Smooth muscle cell (in vitro differentiated cells): ENCODE measurements around the gene MYL3. TPM values are rescaled to one million over a fixed set of nuclear protein-coding genes. Genes with fewer than 3 reads are reported as not detected.

Experiments used
- DNase-seq: peaks from one replicate; lab custom pipeline; 2025; ENCODE audit not compliant: unreplicated experiment; lab: John Stamatoyannopoulos, UW
- H2AFZ ChIP-seq: fragments of 200-600 bp; sonication (generic); 2 replicates; pipeline ENCODE4 v1.6.0; 2016; ENCODE audit warnings: antibody characterized with exemption, low read depth, mild to moderate bottlenecking
- H3F3A ChIP-seq: fragments of 200-600 bp; sonication (generic); 2 replicates; pipeline ENCODE4 v1.6.0; 2017; ENCODE audit warnings: antibody characterized with exemption, low read depth
- H3K27ac ChIP-seq: fragments of 200-600 bp; sonication (generic); 2 replicates; pipeline ENCODE4 v1.5.1; 2016; ENCODE audit warnings: low read depth, mild to moderate bottlenecking
- H3K27me3 ChIP-seq: fragments of 200-600 bp; sonication (generic); 2 replicates; pipeline ENCODE4 v1.6.1; 2016; ENCODE audit warnings: low read depth, mild to moderate bottlenecking
- H3K36me3 ChIP-seq: fragments of 200-600 bp; sonication (generic); 2 replicates; pipeline ENCODE4 v1.5.1; 2016; ENCODE audit warnings: low read depth
- H3K4me1 ChIP-seq: fragments of 200-600 bp; sonication (generic); 2 replicates; pipeline ENCODE4 v1.5.1; 2016; ENCODE audit warnings: low read depth
- H3K4me2 ChIP-seq: fragments of 200-600 bp; sonication (generic); 2 replicates; pipeline ENCODE4 v1.6.0; 2016; ENCODE audit warnings: mild to moderate bottlenecking
- H3K4me3 ChIP-seq: fragments of 200-600 bp; sonication (generic); 2 replicates; pipeline ENCODE4 v1.5.1; 2016; ENCODE audit warnings: mild to moderate bottlenecking
- H3K79me2 ChIP-seq: fragments of 200-600 bp; sonication (generic); 2 replicates; pipeline ENCODE4 v1.6.0; 2016; ENCODE audit warnings: low read depth, mild to moderate bottlenecking
- H3K9ac ChIP-seq: fragments of 200-600 bp; sonication (generic); 2 replicates; pipeline ENCODE4 v1.6.0; 2016; ENCODE audit warnings: low read depth
- H3K9me3 ChIP-seq: fragments of 200-600 bp; sonication (generic); replicated peaks from 2 replicates; pipeline ENCODE4 v1.5.1; 2016; ENCODE audit warnings: low read depth
- H4K20me1 ChIP-seq: fragments of 200-600 bp; sonication (generic); 2 replicates; pipeline ENCODE4 v1.6.0; 2016; ENCODE audit warnings: low read depth
- CTCF ChIP-seq: fragments of 200-600 bp; sonication (generic); IDR thresholded peaks from 2 replicates; pipeline ENCODE4 v1.5.1; 2017; ENCODE audit warnings: borderline replicate concordance, mild to moderate bottlenecking, antibody characterized with exemption; ENCODE audit not compliant: insufficient read depth, poor library complexity, severe bottlenecking
- WGBS: methylation state at CpG from one replicate; pipeline ENCODE4 v1.1.7; 2016; ENCODE audit warnings: low lambda C conversion rate; 5-methylcytosine and 5-hydroxymethylcytosine counted together
- polyA plus RNA-seq: library from polyadenylated mRNA; unstranded; fragments of >200 nt; fragmentation: Nextera tagmentation; extraction: Ambion mirVana; gene quantifications from 2 replicates; pipeline ENCODE4 v1.2.1, GENCODE V29; 2016
- total RNA-seq: library from RNA; depleted of rRNA; stranded (reverse); fragments of >200 nt; gene quantifications from 2 replicates; pipeline ENCODE4 v1.2.3, GENCODE V29; 2014

Gene MYL3
- total and polyA plus RNA-seq, 2 experiments from 2014 or later: 8.4 to 25.6 TPM

GRCh38 chr3:46856576-46857471 is 6.4 kb downstream of the MYL3 start:
- H4K20me1 ChIP-seq: no peaks in the 10 kb centered on the region
- TF ChIP-seq CTCF: no peak
- H3K27me3 ChIP-seq: no peaks in the 10 kb centered on the region
- DNase-seq: no peak
- H3K36me3 ChIP-seq: no peaks in the 10 kb centered on the region
- WGBS: 88% methylated on average over 17 of the region's 17 CpGs
- H3K9me3 ChIP-seq: no peaks in the 10 kb centered on the region
- H3F3A ChIP-seq: no peaks in the 10 kb centered on the region
- no peak overlapping the region for H3K4me2 ChIP-seq
- no peaks in the 10 kb centered on the region for H3K4me1 ChIP-seq
- no peak overlapping the region for H3K9ac ChIP-seq
- no peak overlapping the region for H3K27ac ChIP-seq
- H2AFZ ChIP-seq: no peak overlapping the region
- no peak overlapping the region for H3K4me3 ChIP-seq
- no peaks in the 10 kb centered on the region for H3K79me2 ChIP-seq

GRCh38 chr3:46854555-46854991 is 8.7 kb downstream of the MYL3 start:
- H3K4me1 ChIP-seq: peaks cover 3% of the 10 kb centered on the region
- no peaks in the 10 kb centered on the region for H3K27me3 ChIP-seq
- no peaks in the 10 kb centered on the region for H3K79me2 ChIP-seq
- H4K20me1 ChIP-seq: no peaks in the 10 kb centered on the region
- TF ChIP-seq CTCF: no peak
- DNase-seq: no peak
- H2AFZ ChIP-seq: no peak overlapping the region
- 90% methylated on average over 5 of the region's 5 CpGs for WGBS
- no peak overlapping the region for H3K4me2 ChIP-seq
- no peaks in the 10 kb centered on the region for H3K36me3 ChIP-seq
- H3K9me3 ChIP-seq: no peaks in the 10 kb centered on the region
- no peak overlapping the region for H3K4me3 ChIP-seq
- no peak overlapping the region for H3K27ac ChIP-seq
- no peaks in the 10 kb centered on the region for H3F3A ChIP-seq
- no peak overlapping the region for H3K9ac ChIP-seq

- peaks cover 7% of the 10 kb centered on the region for H3F3A ChIP-seq
- no peak overlapping the region for H3K9ac ChIP-seq
- TF ChIP-seq CTCF: no peak
- no peak for DNase-seq
- peaks cover 7% of the 10 kb centered on the region for H3K4me1 ChIP-seq
- no peaks in the 10 kb centered on the region for H4K20me1 ChIP-seq
- no peaks in the 10 kb centered on the region for H3K36me3 ChIP-seq
- no peak overlapping the region for H2AFZ ChIP-seq
- H3K27ac ChIP-seq: no peak overlapping the region
- H3K4me2 ChIP-seq: no peak overlapping the region
- WGBS: 87% methylated on average over 15 of the region's 15 CpGs
- no peak overlapping the region for H3K4me3 ChIP-seq
- H3K9me3 ChIP-seq: no peaks in the 10 kb centered on the region
- no peaks in the 10 kb centered on the region for H3K27me3 ChIP-seq
- no peaks in the 10 kb centered on the region for H3K79me2 ChIP-seq
Measured at GRCh38 chr3:46853441-46854415, 9.5 kb downstream of the MYL3 start.
